Suprapubic skin (tissue), 4 donors: ENCODE results near the gene P2RY8.

Experiments
- EP300 ChIP-seq: sonication (generic); formaldehyde crosslinking; IDR thresholded peaks from one replicate; pipeline ENCODE4 v1.6.1; 2017; ENCODE audit warnings: antibody characterized with exemption
- POLR2A ChIP-seq, 2 donors: fragments of 450-650 bp; IDR thresholded peaks; one replicate each; pipeline ENCODE4 v1.6.1; 2017; ENCODE audit warnings: antibody characterized with exemption in 2 of 2, mild to moderate bottlenecking in 2 of 2, moderate library complexity in 2 of 2
- POLR2AphosphoS5 ChIP-seq, 3 donors: sonication (generic); formaldehyde crosslinking; IDR thresholded peaks; one replicate each; pipeline ENCODE4 v1.6.1; 2017; ENCODE audit warnings: antibody characterized with exemption in 3 of 3
- TF ChIP-seq, protein P1 (sequence below), 2 donors: fragments of 200-600 bp in 1 of 2; fragments of 450-650 bp in 1 of 2; sonication (generic) in 1 of 2; IDR thresholded peaks; one replicate each; pipeline ENCODE4 v1.5.1; 2016 to 2019; ENCODE audit warnings: antibody characterized with exemption in 2 of 2, mild to moderate bottlenecking in 1 of 2, moderate library complexity in 1 of 2

DNA sequence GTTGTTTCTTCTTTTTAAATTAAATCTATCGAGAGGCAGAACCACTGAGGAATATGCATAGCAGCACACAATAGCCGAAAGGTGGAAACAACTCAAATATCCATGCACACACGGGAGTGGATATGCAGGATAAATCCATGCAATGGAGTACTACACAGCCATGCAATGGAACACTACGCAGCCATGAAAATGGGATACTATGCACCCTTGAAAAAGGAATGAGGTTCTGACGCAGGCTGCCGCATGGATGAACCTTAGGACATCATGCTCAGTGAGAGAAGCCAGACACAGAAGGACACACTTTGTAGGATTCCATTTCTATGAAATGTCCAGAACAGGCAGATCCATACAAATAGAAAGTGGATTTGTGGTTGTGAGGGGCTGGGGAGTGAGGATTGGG lies 18.4 kb upstream of the P2RY8 start:
- TF ChIP-seq, protein P1, sequence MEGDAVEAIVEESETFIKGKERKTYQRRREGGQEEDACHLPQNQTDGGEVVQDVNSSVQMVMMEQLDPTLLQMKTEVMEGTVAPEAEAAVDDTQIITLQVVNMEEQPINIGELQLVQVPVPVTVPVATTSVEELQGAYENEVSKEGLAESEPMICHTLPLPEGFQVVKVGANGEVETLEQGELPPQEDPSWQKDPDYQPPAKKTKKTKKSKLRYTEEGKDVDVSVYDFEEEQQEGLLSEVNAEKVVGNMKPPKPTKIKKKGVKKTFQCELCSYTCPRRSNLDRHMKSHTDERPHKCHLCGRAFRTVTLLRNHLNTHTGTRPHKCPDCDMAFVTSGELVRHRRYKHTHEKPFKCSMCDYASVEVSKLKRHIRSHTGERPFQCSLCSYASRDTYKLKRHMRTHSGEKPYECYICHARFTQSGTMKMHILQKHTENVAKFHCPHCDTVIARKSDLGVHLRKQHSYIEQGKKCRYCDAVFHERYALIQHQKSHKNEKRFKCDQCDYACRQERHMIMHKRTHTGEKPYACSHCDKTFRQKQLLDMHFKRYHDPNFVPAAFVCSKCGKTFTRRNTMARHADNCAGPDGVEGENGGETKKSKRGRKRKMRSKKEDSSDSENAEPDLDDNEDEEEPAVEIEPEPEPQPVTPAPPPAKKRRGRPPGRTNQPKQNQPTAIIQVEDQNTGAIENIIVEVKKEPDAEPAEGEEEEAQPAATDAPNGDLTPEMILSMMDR (IDR thresholded peaks at IDR 0.05), result no peak
- no peak for TF ChIP-seq EP300
- TF ChIP-seq POLR2A (IDR thresholded peaks at IDR 0.05), result no peak
- no peak for TF ChIP-seq POLR2AphosphoS5 (IDR thresholded peaks at IDR 0.05)
